SH-SY5Y (cell line): Measurements from ENCODE around the gene CD163.

Experiments
- GATA2 ChIP-seq: IDR thresholded peaks from 2 replicates; pipeline ENCODE4 v1.6.1; 2011; ENCODE audit warnings: mild to moderate bottlenecking, low read depth, low read length
- GATA3 ChIP-seq: IDR thresholded peaks from 2 replicates; pipeline ENCODE4 v1.6.1; 2011; ENCODE audit warnings: low read depth, mild to moderate bottlenecking, low read length, moderate library complexity

GRCh38 chr12:7495136-7495535 is 8.4 kb downstream of the CD163 start:
- no peak for TF ChIP-seq GATA3
- TF ChIP-seq GATA2, result no peak
